PFSK-1 (cell line): ENCODE data around the gene COG1.

ENCODE experiments used
- FOXP2 ChIP-seq: optimal IDR thresholded peaks from 2 replicates; pipeline ENCODE3; 2011; ENCODE audit warnings: borderline replicate concordance, control low read depth, inconsistent platforms; ENCODE audit not compliant: insufficient read depth; ENCODE audit errors: extremely low read length, extremely low read depth
- POLR2AphosphoS5 ChIP-seq: IDR thresholded peaks from 2 replicates; pipeline ENCODE4 v1.6.1; 2012; ENCODE audit warnings: low read depth, mild to moderate bottlenecking, control low read depth, low read length, moderate library complexity
- REST ChIP-seq, 2 experiments: IDR thresholded peaks; 2 replicates each; pipeline versions ENCODE4 v1.6.1 to v1.8.0; 2011 to 2012; ENCODE audit warnings: low read depth in 2 of 2, low read length in 2 of 2, control low read depth in 1 of 2, inconsistent platforms in 1 of 2, mild to moderate bottlenecking in 1 of 2, moderate library complexity in 1 of 2; ENCODE audit not compliant: insufficient read depth in 1 of 2
- SIN3A ChIP-seq: IDR thresholded peaks from 2 replicates; pipeline ENCODE4 v1.6.1; 2012; ENCODE audit warnings: mild to moderate bottlenecking, low read length, moderate library complexity, borderline replicate concordance; ENCODE audit not compliant: insufficient read depth
- TAF1 ChIP-seq: IDR thresholded peaks from 2 replicates; pipeline ENCODE4 v1.6.1; 2012; ENCODE audit warnings: low read length, control low read depth, borderline replicate concordance; ENCODE audit not compliant: insufficient read depth

DNA sequence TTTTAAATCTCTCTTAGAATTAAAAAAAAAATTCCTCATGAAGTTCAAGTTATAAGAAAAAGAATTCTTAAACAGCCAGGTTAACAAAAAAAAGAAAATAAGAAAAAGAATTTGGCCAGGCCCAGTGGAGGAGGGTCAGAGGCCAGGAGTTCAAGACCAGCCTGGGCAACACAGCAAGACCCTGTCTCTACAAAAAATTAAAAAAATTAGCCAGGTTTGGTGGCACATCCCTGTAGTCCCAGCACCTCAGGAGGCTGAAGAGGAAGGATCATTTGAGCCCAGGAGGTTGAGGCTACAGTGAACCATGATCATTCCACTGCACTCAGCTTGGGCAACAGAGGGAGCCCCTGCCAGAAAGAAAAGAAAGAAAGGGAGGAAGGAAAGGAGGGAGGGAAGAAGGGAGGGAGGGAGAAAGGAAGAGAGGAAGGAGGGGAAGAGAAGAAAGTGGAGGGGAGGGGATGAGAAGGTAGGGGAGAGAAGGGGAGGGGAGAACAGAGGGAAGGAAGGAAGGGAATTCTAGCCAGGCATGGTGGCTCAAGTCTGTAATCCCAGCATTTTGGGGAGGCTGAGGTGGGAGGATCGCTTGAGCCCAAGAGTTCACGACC is 30.9 kb downstream of the COG1 start:
- TF ChIP-seq REST (IDR thresholded peaks at IDR 0.05; ENCODE audit: insufficient read depth in 1 of 2, low read depth in 2 of 2, low read length in 2 of 2) (no peak), TAF1 (no peak), POLR2AphosphoS5 (no peak), FOXP2 (no peak), SIN3A (no peak)
